Epithelial cell of umbilical artery (primary cell): ENCODE data around the gene SELENOP. TPM values are rescaled to one million over a fixed set of nuclear protein-coding genes. Genes with fewer than 3 reads are reported as not detected.

Source experiments
- total RNA-seq: library from RNA; depleted of rRNA; stranded (reverse); fragments of >200 nt; gene quantifications from 2 replicates; pipeline ENCODE4 v1.2.3, GENCODE V29; 2014

The SELENOP gene
- total RNA-seq: 0.65 and 2.7 TPM in 2 replicates

GRCh38 chr5:42811591-42812446, at the start of gene SELENOP:
Gene SELENOP, minus strand, starts transcription at chr5:42811892. Its CDS starts 3,539 bp downstream, at chr5:42808353.

GRCh38 chr5:42756606-42757601, 54.8 kb downstream of the SELENOP start, which contains the start of gene CCDC152:
Gene CCDC152, plus strand, starts transcription at chr5:42756818. Its CDS starts 2,304 bp downstream, at chr5:42759122.

Other genes starting within 250 kb of the SELENOP start
- gene CCDC152, start 55.1 kb downstream of the SELENOP start, total RNA-seq: 1.6 and 2.9 TPM in 2 replicates
- 3.6 and 3.8 TPM in 2 replicates for gene ANXA2R, start 228.4 kb upstream of the SELENOP start, total RNA-seq